Activated CD8-positive, alpha-beta memory T cell treated with anti-CD3 and anti-CD28 coated beads, Interleukin-2, amount 50 U/mL, for 48 hours (primary cell): Measurements from ENCODE around the gene SLC37A2.
"Not testable (repeated sequence)": the region's sequence is repeated elsewhere in the genome, so short reads cannot be mapped to it uniquely, and the experiment has no call there.

Experiments
- DNase-seq: peaks from one replicate; pipeline ENCODE4 v3.0.0-alpha.2; 2020

SLC37A2 gene

GRCh38 chr11:125062931-125063428 is at the start of gene SLC37A2:
TSS of gene SLC37A2 (plus strand) at chr11:125063305. CDS start at chr11:125063368, 63 bp downstream.
- peak; percentile 74 for DNase-seq

- no peak for DNase-seq
Measured at GRCh38 chr11:125016413-125016812, 46.7 kb upstream of the SLC37A2 start.

DNA sequence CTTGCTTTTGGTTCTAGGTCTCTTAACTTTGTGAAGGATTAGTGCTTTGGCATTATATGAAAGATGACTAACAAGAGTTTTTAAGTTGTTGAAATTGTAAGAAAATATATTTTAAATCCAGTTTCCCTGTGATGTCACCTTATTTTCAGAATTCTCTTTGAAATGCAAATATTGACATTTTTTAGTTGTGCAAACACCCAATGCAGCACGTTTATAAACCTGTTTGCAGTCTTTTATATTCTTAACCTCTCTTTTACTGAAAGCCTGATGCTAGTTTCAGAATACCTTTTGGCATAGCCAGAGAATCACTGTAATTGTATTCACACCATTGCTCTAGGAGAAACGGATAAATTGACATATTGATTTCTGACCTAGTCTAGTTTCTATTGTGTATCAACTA is 42.8 kb upstream of the SLC37A2 start:
- no peak for DNase-seq

- DNase-seq = no peak
Measured at GRCh38 chr11:125022551-125022950, 40.6 kb upstream of the SLC37A2 start.

- no peak for DNase-seq
Measured at GRCh38 chr11:125025968-125026367, 37.1 kb upstream of the SLC37A2 start.

- DNase-seq = not testable (repeated sequence)
Measured at GRCh38 chr11:125029431-125029830, 33.7 kb upstream of the SLC37A2 start.

GRCh38 chr11:125036933-125037332 is 26.2 kb upstream of the SLC37A2 start:
- DNase-seq = no peak

DNA sequence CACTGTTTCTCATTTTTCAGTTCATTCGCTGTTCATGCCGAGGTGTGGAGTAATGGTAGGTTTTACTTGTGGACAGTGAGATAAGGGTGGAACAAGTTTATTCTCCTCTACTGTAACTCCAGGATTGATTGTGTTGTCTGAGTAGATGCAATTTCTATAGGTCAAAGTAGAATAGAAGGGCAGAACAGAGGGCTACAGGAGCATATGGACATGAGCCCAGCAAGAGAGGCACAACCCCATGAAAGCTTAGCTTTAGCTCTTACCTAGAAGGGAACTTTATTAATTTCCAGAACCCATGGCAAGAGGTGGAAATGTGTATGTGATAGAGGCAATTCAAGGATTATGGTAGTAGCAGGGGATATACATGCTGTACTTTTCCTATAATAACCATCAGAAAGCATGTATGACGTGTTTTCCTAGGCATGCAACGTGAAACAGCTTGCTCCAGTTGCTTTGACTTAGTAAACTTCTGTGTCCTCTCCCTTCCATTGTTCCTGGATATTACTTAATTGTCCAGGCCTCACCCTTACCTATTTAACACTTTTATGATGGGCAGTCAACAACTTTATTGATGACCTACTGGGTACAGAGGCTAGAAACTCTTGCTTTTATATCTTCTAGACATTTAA is 13.8 kb upstream of the SLC37A2 start:
- no peak for DNase-seq

DNA sequence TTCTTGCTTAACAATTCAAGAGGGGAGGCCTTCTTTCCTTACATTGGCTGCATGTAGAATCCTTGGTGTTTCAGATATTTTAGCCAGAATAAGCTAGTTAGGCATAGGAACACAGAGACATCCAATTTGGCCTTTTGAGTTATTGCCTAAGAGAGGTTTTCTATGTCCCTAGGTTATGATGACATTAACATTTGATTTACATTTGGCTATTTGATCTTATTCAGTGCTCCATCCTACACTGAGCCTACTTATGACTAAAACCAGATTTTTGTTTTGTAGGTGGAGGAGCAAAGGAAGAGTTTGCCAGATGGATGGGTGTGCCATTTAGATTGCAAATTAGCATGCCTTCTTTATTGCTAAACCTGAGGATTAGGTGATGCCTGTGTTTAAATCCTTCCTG is 11.1 kb upstream of the SLC37A2 start:
- DNase-seq = no peak

DNA sequence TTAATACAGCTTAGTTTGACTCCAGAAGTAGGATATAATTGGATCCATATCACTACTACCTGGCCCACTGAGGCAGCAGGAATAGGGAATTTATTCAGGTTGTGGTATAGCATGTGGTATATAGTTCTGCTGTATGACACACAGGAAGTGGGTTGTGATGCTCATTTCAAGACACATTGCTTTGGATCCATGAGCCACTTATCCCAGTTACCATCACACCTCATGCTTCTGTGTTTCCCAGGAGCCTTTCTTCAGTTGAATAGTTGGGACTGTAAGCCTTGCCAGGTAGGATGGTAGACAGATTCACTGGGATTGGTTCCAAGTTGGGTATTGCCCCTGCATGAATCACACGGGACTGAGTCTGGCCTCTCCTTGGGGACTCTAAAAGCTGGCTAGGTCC is 9.9 kb upstream of the SLC37A2 start:
- DNase-seq = no peak

DNA sequence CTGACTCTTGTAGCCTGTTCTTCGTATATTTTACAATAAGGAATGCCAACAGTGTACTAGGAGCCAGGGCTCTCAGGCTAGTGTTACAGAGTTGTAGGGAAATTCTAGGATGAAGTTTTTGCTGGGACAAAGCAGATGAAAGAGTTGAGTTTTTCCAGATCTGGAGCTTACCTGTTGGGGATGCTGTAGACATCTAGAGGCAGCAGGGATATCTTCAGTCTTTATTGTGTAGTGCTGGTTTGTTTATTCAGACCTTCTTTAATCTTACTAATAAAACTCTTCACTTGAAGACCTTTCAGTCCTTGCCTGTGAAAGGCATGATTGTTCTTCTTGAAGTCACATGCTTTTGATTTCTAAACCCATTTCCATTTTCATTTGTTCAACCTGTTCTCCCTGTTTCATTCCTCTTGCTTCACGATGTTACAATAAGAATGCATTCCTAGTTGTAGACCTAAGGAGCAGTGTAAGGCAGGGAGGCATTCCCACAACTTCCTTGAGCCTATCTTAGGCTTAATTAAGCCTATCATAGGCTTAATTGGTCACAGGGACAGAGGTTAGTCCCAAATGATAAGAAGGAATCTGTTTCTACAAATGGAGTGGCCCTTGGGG is 7.9 kb upstream of the SLC37A2 start:
- no peak for DNase-seq

- not testable (repeated sequence) for DNase-seq
Measured at GRCh38 chr11:125056111-125056510, 7.0 kb upstream of the SLC37A2 start.

GRCh38 chr11:125056931-125057692 is 6.0 kb upstream of the SLC37A2 start:
- DNase-seq = no peak

DNA sequence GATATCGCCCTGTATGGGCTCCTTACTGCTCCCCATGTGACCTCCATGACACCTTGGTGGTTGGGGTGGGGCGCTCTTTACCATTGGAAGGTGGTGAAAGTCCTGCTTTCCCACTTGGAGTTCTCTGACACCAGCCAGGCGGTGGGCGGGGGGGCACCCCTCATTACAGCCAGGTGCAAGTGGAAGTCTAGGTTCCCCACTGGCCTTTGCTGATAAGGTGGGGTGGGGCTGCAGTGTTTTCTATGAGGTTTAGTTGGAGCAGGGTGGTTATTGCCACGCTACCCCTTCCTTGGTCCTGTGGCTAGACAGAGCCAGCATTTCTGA is 5.5 kb upstream of the SLC37A2 start:
- DNase-seq = no peak

GRCh38 chr11:125061281-125061680 is 1.8 kb upstream of the SLC37A2 start:
- no peak for DNase-seq

GRCh38 chr11:125062218-125062930 is 731 bp upstream of the SLC37A2 start:
- no peak for DNase-seq

- peak; percentile 58 for DNase-seq
Measured at GRCh38 chr11:125063429-125064043, 431 bp downstream of the SLC37A2 start.

DNA sequence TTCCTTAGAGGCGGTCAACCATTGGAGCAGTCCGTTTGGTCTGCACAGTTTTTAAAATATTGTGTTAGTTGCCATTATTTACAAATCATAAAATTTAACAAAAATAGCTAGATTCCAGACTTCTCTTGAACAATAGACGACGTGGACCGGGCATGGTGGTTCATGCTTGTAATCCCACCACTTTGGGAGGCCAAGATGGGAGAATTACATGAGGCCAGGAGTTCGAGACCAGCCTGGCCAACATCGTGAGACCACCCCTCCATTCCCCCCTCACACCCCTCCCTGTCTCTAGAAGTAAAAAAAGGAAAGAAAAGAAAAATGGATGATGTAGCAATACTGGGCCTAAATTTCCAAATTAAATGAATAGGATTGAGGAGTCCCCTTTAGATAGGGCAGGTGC is 965 bp downstream of the SLC37A2 start:
- no peak for DNase-seq

- DNase-seq = no peak
Measured at GRCh38 chr11:125068368-125068767, 5.3 kb downstream of the SLC37A2 start.

GRCh38 chr11:125069008-125069407 is 5.9 kb downstream of the SLC37A2 start:
- DNase-seq = no peak

DNA sequence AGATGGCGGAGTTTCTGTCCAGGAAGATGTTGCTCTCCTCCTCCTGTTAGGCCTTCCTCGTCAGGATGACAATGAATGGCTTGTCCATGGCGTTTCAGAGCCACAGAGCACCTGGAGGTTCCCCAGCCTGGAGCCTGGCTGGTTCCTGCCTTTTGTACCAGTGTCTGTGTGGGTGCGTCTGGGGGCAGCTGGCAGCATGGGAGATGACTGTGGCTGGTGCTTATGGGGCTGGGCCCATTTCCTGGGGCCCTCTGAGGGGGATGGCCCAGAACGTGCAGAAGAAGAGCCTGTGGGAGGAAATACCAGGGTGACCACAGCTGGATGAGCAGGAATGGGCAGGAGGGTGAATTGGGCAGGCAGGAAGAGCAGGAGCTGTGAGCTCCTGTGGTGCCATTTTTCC is 6.7 kb downstream of the SLC37A2 start:
- DNase-seq = no peak

DNA sequence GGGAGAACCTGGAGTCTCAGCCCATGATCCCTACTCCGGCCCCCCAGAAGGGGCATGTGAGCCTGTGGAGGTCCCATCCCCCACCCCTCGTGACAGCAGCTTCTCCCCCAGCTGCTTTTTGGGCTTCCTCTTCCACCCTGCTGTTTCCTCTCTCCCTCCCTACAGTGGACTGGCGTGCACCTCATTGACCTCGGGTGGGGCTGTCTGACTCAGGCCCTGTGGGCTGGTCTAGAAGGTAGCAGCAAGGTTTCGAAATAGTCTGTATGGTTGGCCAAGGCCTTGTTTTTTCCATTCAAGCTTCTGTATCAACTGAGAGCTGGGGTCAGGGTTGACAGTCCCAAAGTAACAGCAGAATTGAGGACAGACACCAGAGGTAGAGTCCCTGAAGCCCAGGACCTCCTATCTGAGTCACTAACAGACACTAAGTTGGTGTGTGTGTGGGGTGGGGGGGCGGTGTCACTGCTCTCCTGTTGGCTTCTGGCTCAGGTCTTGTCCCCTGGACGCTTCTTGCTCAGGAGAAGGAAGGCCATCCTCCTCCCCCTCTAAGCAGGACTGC is 7.7 kb downstream of the SLC37A2 start:
- DNase-seq = peak; percentile 53

DNA sequence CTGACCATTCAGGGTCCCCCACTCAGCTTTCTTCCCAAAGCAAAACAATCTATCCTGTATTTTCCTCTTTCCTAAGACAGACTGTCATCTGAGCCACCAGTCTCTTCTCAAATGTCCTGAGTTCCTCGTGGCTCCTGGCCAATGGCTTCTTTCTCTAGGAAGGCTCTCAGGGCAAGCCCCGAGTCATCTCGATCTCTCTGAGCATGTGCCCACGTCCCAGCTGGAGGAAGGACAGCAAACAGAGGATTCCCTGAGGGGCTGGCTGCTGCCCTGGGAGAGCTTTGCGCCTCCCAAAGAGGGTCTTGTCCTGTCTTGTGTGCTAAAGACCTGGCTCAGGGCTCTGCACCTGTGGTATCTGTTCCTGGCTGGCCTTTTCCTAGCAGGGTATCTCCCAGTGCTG is 8.3 kb downstream of the SLC37A2 start:
- DNase-seq = no peak
